SK-N-MC (cell line): ENCODE results near the gene TM9SF1.

Source experiments
- EZH2 ChIP-seq: fragments of 200-600 bp; sonication (generic); IDR thresholded peaks from one replicate; pipeline ENCODE4 v1.6.1; 2017; ENCODE audit warnings: antibody characterized with exemption
- POLR2AphosphoS5 ChIP-seq: IDR thresholded peaks from 2 replicates; pipeline ENCODE4 v1.6.1; 2012; ENCODE audit warnings: mild to moderate bottlenecking, low read depth, low read length, borderline replicate concordance

DNA sequence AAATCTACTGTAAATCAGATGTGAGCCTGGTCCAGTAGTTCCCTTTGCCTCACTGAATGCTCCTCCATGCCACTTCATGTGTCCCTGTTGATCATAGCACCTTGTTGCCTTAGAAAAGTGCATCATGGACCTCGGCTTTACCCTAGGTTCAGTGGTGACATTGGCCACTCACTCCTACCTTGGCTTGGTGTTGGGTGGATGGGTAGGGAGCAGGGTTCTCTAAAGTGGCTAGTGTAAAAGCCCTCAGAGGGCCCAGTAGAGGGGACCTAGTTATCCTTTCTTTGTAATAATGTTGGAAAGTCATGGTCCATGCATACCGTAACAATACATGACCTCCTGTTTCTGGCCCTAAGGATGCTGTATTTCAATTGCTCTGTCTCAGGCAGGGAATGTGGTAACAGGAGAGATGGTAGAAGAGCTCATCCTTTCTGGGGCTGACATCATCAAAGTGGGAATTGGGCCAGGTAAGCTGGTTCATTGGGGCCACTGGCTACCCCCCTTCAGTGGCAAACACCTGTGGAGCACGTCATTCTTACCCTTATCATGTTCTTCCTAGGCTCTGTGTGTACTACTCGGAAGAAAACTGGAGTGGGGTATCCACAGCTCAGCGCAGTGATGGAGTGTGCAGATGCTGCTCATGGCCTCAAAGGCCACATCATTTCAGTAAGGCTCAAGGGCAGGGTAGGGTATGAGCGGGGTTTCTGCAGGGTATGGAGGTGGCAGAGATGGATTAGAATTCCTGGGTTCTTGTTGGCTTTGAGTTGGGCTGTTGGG is 41.6 kb upstream of the TM9SF1 start:
- no peak for TF ChIP-seq EZH2
- TF ChIP-seq POLR2AphosphoS5, result no peak; the same call in 1 of the 2 replicates
